RWPE1 (cell line): ENCODE results near the gene ZYG11B.
A peak's percentile ranks its signal among the peaks of the same experiment; 100 is the strongest.
"Not testable (repeated sequence)": the region's sequence is repeated elsewhere in the genome, so short reads cannot be mapped to it uniquely, and the experiment has no call there.

Experiments used
- CTCF ChIA-PET: fragments of 350-600 bp; sonication (Branson Sonifier 250); formaldehyde crosslinking; extraction: SDS; loops from one replicate; lab custom pipeline; 2021; lab: Yijun Ruan, JAX
- POLR2A ChIA-PET: fragments of 400-600 bp; formaldehyde crosslinking; extraction: SDS; loops from one replicate; lab custom pipeline; 2020; ENCODE audit warnings: antibody characterized with exemption; ENCODE audit not compliant: low non-redundant PET; lab: Yijun Ruan, JAX
- DNase-seq: peaks from one replicate; pipeline ENCODE4 v3.0.0; 2012; ENCODE audit warnings: low spot score
- H3K27ac ChIP-seq: fragments of 450-650 bp; 2 replicates; pipeline ENCODE4 v1.5.1; 2017
- CTCF ChIP-seq: fragments of 450-650 bp; conservative IDR thresholded peaks from 2 replicates; pipeline ENCODE4 v1.5.1; 2017; ENCODE audit warnings: low read depth, mild to moderate bottlenecking

The ZYG11B gene

GRCh38 chr1:52725903-52726264 lies 369 bp upstream of the ZYG11B start:
- H3K27ac ChIP-seq: no peak overlapping the region

GRCh38 chr1:52727114-52727586 lies 897 bp downstream of the ZYG11B start:
- TF ChIP-seq CTCF: no peak
- POLR2A ChIA-PET: no interaction called here
- no peak for DNase-seq
- CTCF ChIA-PET: interaction anchor here (0.6 kb wide), 1 partner anchor 45 kb away, joined by 3 read pairs; no protein-coding TSS in a partner anchor
- peak overlapping the region; percentile 83 for H3K27ac ChIP-seq

More at GRCh38 chr1:52725903-52726264, 369 bp upstream of the ZYG11B start:
- no peak for DNase-seq
- ChIA-PET POLR2A (interaction anchor here (0.7 kb wide), 1 partner anchor 111 kb away, joined by 3 read pairs; no protein-coding TSS in a partner anchor), CTCF (no interaction called here)
- TF ChIP-seq CTCF: no peak

GRCh38 chr1:52727956-52728656 lies 1.9 kb downstream of the ZYG11B start:
- TF ChIP-seq CTCF: no peak
- POLR2A ChIA-PET: no interaction called here
- no peak for DNase-seq
- H3K27ac ChIP-seq: no peak overlapping the region
- CTCF ChIA-PET: interaction anchor here (1.1 kb wide), 1 partner anchor 15 kb away, joined by 4 read pairs; no protein-coding TSS in a partner anchor

GRCh38 chr1:52733368-52733767 lies 7.1 kb downstream of the ZYG11B start:
- ChIA-PET POLR2A (no interaction called here), CTCF (interaction anchor here (0.6 to 0.7 kb wide), 2 partner anchors 13 to 703 kb away, joined by 4 to 6 read pairs; no protein-coding TSS in a partner anchor)
- no peak for TF ChIP-seq CTCF
- H3K27ac ChIP-seq: no peak overlapping the region
- no peak for DNase-seq

- CTCF ChIA-PET, DNase-seq, H3K27ac ChIP-seq, POLR2A ChIA-PET: not testable (repeated sequence)
Measured at GRCh38 chr1:52735371-52735770, 9.1 kb downstream of the ZYG11B start.

GRCh38 chr1:52738148-52738547 lies 11.9 kb downstream of the ZYG11B start:
- POLR2A ChIA-PET: no interaction called here
- no peak for TF ChIP-seq CTCF
- CTCF ChIA-PET: no interaction called here

GRCh38 chr1:52738893-52739292 lies 12.6 kb downstream of the ZYG11B start:
- POLR2A ChIA-PET: interaction anchor here (0.6 kb wide), 1 partner anchor 1179 kb away, joined by 3 read pairs; no protein-coding TSS in a partner anchor
- H3K27ac ChIP-seq: no peak overlapping the region
- no peak for DNase-seq
- no peak for TF ChIP-seq CTCF
- CTCF ChIA-PET: no interaction called here

More at GRCh38 chr1:52738148-52738547, 11.9 kb downstream of the ZYG11B start:
- no peak overlapping the region for H3K27ac ChIP-seq
- no peak for DNase-seq
